Glomerular endothelial cell (primary cell): ENCODE measurements around the gene TCF15. TPM values are rescaled to one million over a fixed set of nuclear protein-coding genes. Genes with fewer than 3 reads are reported as not detected.

Experiments used
- DNase-seq: peaks from one replicate; pipeline ENCODE4 v3.0.0-alpha.2; 2011; ENCODE audit warnings: low read depth, low spot score; ENCODE audit errors: extremely low read depth
- total RNA-seq: library from RNA; depleted of rRNA; stranded (reverse); fragments of >200 nt; gene quantifications from 2 replicates; pipeline ENCODE4 v1.2.3, GENCODE V29; 2015

TCF15 gene, protein sequence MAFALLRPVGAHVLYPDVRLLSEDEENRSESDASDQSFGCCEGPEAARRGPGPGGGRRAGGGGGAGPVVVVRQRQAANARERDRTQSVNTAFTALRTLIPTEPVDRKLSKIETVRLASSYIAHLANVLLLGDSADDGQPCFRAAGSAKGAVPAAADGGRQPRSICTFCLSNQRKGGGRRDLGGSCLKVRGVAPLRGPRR
- 13.0 and 20.4 TPM in 2 replicates for total RNA-seq

DNA sequence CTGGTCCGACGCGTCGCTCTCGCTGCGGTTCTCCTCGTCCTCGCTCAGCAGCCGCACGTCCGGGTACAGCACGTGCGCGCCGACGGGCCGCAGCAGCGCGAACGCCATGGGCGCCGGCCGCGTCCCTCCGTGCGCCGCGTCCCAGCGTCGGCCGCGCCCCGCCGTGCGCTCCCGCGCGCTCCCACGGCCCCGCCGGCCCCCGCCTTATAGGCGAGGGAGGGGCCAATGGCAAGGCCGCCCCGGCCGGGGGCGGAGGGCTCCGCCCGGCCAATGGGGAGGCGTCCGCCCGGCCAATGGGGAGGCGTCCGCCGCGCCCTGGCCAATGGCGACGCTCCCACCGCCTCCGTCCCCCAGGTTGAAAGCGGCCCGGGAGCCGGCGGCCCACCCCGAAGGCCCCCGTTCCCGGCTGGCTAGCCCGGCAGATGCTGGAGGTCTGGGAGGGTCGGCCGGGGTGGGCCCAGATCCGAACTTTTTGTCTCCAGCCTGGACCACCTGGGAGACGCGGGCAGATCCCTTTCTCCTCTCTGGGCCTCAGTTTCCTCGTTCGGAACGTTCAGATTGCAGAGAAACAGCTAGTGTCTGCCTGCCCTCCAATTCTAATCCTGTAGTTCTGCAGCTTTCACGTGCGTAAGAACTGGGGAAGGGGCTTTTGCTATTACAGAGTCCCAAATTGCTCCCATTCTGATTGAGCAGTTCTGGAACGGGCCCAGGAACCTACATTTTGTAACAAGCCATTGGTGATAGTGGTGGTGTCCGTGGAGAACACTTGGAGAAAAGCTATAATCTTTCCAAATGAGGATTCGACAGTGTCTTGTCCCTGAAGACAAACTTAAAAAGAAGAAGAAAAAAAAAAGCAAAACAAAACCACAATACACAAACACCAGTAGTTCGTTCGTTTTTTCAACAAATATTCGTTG lies at the start of gene TCF15:
Gene TCF15 (minus strand): TSS at position 180 of the 917 bp plus-strand sequence. CDS start 72 bp downstream, at position 108.
- no peak for DNase-seq

DNA sequence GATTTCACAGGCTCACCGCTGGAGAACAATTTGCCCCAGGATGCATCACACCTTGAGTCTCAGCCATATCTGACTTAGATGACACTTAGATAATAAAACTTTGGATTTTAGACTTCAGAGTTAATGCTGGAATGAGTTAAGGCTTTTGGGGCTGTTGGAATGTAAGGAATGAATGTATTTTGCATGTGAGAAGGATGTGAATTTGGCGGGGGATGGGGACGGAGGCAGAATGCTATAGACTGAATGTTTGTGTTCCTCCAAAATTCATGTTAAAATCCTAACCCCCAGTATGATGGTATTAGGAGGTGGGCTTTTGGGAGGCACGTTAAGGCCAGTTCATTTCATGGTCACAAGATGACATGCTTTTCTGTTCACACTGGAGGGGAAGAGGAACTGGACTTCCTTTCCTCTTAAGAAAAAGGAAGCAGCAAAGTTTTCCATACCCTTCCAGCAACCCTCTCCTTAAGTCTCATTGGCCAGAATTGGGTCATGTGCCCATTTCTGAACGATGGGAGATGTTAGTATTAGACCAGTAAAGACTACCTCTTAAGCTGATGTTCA lies 48.7 kb upstream of the TCF15 start:
- no peak for DNase-seq

DNA sequence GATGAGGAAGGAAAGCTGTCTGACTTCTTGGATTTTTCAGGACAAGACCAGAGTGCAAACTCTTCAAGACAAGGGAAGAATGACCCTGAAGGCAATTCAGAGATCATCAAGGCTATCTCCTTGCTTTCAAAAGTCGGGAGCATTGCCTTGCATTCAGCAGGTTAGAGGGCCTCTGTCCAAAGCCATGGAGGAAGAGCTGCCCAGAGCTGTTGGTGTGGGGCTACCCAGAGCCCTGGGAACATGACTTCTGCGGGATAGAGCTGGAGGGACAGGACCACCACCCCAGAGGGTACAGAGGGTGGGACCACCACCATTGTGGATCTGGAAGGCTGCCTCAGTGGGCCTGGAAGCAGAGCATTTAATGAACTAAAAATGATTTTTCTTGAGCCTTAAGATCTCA lies 48.1 kb upstream of the TCF15 start:
- no peak for DNase-seq

DNA sequence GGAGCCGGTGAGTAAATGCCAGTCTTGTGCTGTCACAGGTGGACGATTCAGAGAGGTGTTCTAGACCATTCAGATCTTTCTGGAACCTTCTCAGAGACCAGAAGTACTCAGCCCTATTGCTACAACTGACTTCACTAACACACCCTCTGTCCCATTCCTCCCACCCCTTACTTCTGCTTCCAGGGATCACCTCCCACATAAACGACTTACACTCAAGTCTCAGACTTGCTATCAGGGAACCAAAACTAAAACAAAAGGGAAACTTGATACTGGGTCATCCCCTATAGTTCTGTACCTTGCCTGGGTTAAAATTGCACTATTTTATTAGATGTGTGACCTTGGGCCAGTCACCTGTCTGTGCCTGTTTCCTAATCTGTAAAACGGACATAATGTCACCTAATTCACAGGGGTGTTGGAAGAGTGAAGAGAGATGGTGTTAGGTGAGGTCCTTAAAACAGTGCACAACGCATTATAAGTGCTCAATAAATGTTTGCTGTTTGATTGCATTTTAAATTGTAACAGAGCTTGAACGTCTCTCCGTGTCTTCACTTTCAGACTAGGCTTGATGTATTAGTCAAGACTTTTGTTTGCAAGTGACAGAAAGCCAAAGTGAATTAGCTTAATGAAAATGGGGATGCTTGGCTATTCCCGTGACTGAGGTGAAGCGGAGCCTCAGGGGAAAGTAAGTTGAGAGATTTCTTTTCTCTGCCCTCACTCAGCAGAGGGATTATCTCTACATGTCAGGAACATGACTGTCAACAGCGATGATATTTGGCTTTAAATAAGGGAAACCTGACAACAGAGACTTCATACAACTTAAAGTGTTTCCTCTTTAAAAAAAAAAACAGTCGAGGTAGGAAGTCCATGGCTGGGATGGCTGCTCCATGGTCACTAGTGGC lies 45.9 kb upstream of the TCF15 start:
- no peak for DNase-seq

DNA sequence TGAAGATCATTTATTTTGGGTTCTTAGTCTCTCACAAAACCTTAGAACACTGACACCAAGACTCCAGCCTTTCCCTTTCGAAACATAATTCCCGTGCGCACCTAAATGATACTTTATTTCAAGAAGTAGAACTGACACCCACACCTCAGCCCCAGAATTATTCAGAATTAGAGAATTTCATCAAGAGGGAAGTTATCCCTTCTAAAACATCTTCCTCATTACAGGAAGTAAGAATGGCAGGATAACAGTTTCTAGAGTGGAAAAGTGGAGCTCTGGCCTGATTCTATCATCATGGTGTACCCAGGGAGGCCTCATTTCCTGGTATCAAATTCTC lies 44.3 kb upstream of the TCF15 start:
- DNase-seq = no peak

DNA sequence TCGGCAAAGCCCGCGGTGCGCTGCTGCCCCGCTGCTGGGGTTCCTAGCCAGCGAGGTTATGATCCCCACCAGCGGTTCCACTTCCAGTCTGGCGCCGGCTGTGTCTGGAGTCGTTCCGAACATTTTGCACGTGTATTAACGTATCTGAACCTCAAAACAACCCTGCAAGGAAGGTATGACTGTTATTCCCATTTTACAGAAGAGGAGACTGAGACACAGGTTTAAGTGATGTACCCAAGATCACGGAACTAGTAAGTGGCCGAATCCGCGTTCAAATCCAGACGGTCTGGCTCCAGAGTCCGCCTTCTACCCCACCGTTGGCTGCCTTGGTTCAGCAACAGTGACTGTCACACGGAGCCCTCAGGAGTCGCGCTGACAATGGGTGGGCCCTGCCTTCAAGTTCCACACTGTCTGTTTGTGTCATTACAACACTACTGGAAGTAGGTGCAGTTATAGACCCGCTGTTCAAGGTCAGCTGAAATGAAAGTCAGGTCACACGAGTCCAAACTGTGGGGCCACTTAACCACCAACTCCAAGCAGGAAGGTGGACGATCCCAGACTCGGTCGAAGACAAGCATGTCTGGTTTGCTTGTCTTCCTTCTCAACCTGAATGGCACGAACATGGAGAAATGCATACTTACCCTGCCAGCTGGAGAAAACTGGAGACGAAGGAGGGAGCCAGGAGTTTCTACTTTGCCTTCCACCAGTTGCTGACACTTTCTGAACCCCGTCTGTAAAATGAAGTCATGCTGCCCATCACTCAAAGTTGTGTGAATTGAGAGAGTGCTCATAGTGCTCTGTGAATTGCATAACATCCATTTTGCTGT lies 43.7 kb upstream of the TCF15 start:
- no peak for DNase-seq

DNA sequence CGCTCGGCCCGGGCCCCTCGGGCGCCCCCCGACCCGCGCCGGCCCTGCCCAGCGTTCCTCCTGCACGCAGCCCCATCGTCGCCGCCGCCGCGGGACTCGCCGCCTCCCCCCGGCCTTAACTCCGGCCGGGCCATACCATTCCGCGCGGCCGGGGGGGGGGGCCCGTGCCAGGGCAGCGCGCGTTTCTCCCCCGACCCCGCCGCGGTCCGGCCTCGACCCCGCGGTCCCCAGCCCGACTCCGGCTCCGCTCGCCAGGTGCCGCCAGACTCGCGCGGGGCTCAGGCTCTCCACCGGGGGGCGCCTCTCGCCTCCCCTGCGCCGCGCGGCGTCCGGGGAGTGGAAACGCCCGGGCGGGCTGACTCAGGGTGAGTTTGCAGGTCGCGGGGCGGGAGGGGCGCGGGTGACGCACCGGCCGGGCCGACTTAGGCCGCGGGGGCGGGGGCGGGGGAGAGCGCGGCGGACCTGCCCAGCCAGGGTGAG lies 43.0 kb upstream of the TCF15 start, which contains the start of gene SRXN1:
Gene SRXN1 (minus strand): TSS at position 91 of the 480 bp plus-strand sequence. CDS start 15 bp downstream, at position 76.
- DNase-seq = no peak

DNA sequence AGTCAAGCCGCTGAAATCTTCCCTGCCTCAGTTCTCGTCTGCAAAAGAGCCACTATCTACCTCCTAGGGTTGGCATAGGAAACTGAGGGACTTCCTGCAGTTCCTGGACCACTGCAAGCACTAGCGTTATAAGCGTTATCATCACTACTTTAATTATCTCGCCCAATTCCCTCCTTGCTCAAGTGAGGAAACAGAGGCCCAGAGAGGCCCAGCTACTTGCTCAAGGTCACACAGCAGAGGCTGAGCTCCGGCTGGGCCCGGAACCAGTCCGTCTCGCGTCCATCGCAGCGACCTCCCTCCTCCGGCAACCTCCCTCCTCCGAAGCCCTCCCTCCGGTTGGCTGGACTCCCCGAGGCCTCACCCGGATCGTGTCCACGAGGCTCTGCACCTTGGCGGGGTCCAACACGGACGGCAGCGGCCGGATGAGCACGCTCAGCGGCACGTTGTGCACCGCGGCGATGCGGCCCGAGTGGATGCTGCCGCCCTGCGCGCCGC lies 42.6 kb upstream of the TCF15 start:
- DNase-seq = no peak

DNA sequence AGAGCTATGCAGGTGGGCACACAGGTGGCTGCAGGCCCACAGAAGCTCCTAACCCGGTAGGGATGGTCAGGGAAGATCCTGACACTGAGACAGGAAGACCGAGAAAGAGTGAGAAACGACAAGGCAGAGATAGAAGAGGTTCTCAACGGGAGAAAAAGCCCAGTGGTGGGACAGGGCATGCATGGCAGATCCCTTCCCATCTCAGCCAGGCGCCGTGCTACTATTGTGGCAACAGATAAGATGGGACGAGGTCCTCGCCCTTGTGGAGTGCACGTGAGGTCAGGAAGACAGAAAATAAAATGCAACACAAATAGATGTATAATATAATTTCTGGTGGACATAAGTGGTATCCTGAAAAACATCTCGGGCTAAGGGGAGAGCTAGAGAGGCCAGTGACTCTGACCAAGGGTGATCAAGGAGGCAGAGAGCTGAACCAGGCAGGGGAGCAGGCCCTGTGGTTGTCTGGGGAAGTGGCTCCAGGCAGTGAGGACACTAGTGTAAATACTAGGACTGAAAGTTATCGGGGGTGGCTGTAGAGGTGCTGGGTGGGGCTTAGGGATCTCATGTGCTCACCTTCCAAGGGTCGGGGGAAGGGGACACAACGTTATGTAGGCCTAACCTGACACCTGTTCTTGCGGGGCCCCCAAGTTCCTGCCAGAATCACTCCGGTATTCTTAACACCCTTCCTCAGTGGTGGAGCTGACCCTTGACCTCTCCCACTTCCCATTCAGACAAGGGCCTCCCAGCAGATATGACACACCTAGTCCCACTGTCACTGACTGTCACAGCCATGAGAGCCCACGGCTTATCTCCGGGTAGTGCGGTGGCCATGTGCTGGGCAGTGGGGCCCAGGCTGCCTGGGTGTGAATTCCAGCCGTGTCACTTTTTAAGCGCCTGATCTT lies 41.9 kb upstream of the TCF15 start:
- DNase-seq = no peak

DNA sequence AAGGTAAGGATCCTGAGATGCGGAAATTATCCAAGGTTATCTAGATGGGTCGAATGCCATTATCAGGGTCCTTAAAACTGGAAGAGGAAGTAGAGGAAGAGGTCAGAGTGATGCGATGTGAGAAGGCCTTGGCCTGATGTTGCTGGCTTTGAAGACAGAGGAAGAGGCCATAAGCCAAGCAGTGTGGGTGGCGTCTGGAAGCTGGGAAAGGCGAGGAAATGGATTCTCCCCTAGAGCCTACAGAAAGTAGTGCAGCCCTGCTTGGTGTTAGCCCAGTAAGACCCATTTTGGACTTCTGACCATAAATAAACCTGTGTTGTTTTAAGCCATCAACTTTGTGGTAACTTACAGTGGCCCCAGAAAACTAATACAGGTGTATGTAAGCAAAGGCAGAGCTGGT lies 40.8 kb upstream of the TCF15 start:
- no peak for DNase-seq

DNA sequence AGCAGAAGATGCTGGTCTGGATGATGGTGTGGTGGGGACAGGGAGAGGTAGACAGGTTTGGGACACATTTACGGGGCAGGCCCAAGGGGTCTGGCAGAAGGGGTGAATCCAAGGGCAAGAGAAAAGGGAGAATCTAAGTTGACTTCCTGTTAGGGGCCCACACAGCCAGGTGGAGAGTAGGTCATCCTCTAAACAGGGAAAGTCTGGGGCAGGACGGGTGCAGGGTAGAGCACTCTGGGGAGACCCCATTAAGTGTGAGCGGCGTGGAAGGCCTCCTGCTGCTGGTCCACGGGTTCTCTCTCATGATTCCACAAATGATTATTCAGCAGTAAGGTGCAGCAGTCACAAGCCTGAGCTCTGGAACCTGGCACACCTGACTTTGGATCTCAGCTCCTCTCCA lies 40.2 kb upstream of the TCF15 start:
- DNase-seq = no peak

DNA sequence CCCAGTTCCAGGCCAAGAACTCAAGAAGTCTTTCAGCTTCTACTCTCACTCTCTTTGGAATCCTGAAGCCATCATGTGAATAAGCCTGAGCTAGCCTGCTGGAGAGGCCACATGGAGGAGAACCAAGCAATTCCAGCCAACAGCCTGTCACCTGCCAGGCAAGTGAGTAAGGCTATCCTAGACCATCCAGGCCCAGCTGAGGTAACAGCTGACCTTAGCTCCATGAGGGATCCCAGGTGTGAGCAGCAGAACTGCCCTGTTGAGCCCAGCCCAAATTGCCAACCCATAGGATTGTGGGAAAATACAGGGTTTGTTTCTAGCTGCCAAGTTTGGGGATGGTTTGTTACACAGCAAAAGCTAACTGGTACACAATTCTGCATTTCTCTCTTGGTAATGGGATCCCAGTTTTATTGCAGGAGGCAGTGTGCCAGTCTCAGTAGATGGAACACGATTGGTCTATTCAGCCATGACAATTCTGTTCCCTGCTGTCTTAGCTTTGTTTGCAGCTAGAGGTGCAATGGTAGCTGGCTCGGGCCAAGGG lies 37.4 kb upstream of the TCF15 start:
- no peak for DNase-seq

DNA sequence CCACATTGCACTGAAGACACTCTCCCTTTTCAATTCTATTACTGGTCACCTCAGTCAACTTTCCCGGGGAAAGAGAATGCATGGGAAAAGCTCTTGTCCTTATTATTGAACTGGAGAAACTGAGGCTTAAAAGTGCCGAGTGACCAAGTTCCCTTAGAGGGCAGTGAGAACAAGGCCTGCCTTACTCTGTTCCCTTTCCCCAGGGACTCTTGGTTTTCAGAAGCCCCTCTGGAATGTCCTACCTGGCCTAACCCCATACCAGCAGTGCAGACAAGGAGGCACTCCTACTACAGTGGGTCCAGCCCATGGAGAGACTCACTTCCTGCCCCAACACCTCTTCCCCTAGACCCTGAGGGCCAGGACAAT lies 36.7 kb upstream of the TCF15 start:
- DNase-seq = no peak

DNA sequence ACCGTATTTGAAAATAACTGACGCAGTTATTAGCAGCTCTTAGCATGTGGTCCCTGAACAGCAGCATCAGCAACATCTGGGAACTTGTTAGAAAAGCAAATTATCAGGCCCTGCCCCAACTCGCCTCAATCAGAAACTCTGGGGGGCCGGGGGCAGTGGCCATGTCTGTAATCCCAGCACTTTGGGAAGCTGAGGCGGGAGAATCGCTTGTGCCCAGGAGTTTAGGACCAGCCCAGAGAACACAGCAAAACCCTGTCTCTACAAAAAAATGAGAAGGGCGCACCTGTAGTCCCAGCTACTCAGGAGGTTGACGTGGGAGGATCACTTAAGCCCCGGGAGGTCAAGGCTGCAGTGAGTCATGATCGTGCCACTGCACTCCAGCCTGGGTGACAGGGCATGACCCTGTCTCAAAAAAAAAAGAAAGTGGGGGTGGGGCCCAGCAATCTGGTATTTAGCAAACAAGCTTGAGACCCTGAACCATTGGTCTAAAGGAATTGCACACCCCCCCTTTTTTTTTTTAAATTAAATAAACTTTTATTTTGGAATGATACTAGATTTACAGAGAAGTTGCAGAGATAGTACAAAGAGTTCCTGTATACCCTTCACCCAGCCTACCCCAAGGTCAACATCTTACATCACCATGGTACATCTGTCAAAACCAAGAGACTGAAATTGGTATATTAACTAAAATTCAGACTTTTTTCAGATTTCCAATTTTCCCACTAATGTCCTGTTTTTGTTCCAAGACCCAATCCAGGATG lies 36.2 kb upstream of the TCF15 start:
- DNase-seq = no peak

DNA sequence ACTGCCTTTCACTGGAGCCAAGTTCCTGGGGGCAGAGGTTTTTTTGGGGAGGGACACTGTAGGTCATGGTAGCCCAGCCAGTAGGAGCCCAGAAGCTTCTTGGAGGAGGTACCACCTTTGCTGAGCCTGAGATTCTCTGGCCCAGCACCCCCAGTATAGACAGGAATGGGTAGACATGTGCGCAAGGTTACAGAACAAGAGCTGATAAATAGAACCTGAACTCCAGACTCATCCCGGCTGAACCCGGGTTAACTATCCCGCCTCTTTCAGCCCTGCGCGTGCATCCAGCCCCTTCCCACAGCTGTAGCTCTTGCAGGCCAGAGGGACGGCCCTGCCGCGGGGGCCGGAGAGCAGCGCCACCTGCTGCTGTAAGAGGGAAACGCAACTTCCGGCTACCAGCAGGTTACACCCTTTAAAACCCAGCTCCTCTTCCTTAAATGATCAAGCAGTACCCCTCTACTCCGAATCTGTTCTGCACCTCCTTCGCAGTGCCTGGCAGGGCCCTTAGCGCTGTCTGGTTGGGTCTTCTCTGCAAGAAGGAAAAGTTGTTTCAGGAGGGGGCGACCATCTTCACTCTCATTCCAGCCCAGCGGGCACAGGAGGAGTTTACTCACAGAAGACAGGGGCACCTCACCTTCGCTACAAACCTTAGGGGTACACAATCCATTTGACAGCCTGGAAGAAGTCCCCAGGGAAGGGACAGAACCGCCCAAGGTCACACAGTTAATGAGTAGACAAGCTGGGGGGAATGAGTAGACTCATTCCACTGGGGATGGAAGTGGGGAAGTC lies 35.4 kb upstream of the TCF15 start:
- no peak for DNase-seq

DNA sequence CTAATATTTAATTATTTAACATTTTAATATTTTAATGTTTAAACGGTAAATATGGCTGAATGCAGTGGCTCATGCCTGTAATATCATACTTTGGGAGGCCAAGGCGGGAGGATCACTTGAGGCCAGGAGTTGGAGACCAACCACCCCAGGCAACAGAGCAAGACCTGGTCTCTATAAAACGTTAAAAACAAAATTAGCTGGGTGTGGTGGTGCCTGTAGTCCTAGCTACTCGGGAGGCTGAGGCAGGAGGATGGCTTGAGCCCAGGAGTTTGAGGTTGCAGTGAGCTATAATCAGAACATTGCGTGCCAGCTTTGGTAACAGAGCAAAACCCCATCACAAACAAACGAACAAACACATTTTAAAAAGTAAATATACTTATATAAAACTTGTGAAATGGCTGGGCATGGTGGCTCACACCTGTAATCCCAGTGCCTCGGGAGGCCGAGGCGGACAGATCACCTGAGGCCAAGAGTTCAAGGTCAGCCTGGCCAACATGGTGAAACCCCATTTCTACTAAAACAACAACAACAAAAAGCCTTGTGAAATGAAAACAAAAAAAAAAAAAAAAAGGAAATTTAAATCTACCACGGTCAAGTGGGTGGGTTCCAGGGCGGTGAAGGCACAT lies 34.7 kb upstream of the TCF15 start:
- DNase-seq = no peak
